ENCODE measurements around the gene RILP. TPM values are rescaled to one million over a fixed set of nuclear protein-coding genes. Genes with fewer than 3 reads are reported as not detected.

The RILP gene
- polyA plus RNA-seq, 1 donor = 9.0 TPM

- Histone ChIP-seq H3K9me3 (ENCODE audit: control insufficient read depth, low read depth, low read length) (peaks cover 3% of the 10 kb centered on the region), H3K4me1 (ENCODE audit: control insufficient read depth, insufficient read depth, low read length) (peaks cover 9% of the 10 kb centered on the region), H3K27ac (ENCODE audit: low read length) (no peak overlapping the region), H3K36me3 (ENCODE audit: control insufficient read depth, insufficient read depth, low read length) (peaks cover 2% of the 10 kb centered on the region), H3K27me3 (ENCODE audit: control insufficient read depth, insufficient read depth, low read length) (no peaks in the 10 kb centered on the region), H3K4me3 (ENCODE audit: low read length) (no peak overlapping the region)
- WGBS (ENCODE audit: insufficient coverage, low lambda C conversion rate) = no CpG with 5 or more reads among the region's 11 CpGs
- no peak for DNase-seq
Observed at GRCh38 chr17:1639549-1640180, 10.0 kb downstream of the RILP start.

DNA sequence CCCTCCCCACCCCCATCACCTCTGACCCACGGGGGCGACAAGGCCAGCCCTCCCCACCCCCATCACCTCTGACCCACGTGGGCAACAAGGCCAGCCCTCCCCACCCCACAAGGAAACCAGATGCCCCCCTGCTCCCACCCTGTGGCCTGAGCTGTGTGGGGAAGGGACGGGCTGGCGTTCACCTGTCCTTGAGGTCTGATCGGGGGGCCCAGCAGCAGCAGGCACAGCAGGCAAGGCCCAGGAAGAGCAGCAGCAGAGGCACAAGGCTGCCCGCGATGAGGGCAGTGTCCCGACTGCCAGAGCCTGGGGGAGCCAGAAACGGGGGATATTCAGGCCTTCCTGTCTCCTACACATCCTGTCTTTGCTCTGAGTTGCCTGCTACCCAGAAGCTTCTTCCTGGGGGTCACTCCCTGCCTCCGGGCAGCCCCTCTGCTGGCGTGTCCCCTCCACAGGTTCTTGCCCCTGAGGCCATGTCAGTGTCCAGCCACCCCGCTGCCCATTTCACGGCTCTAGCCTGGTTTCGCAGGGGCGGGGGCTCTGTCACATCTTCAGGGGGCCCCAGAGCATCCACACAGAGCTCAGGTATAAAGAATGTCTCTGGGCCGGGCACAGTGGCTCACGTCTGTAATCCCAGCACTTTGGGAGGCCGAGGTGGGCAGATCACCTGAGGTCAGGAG, 10.9 kb downstream of the RILP start:
- DNase-seq = no peak
- no peaks in the 10 kb centered on the region for H3K27me3 ChIP-seq (ENCODE audit: control insufficient read depth, insufficient read depth, low read length)
- peaks cover 3% of the 10 kb centered on the region for H3K9me3 ChIP-seq (ENCODE audit: control insufficient read depth, low read depth, low read length)
- no peaks in the 10 kb centered on the region for H3K4me1 ChIP-seq (ENCODE audit: control insufficient read depth, insufficient read depth, low read length)
- H3K36me3 ChIP-seq (ENCODE audit: control insufficient read depth, insufficient read depth, low read length) = peaks cover 2% of the 10 kb centered on the region
- H3K27ac ChIP-seq (ENCODE audit: low read length) = no peak overlapping the region
- no CpG with 5 or more reads among the region's 19 CpGs for WGBS (ENCODE audit: insufficient coverage, low lambda C conversion rate)
- H3K4me3 ChIP-seq (ENCODE audit: low read length) = no peak overlapping the region

GRCh38 chr17:1638171-1638590, 11.5 kb downstream of the RILP start:
- no peak overlapping the region for H3K27ac ChIP-seq (ENCODE audit: low read length)
- no peak for DNase-seq
- no peak overlapping the region for H3K4me3 ChIP-seq (ENCODE audit: low read length)
- WGBS (ENCODE audit: insufficient coverage, low lambda C conversion rate) = no CpG with 5 or more reads among the region's 17 CpGs
- no peaks in the 10 kb centered on the region for H3K27me3 ChIP-seq (ENCODE audit: control insufficient read depth, insufficient read depth, low read length)
- no peaks in the 10 kb centered on the region for H3K4me1 ChIP-seq (ENCODE audit: control insufficient read depth, insufficient read depth, low read length)
- H3K36me3 ChIP-seq (ENCODE audit: control insufficient read depth, insufficient read depth, low read length) = peaks cover 2% of the 10 kb centered on the region
- peaks cover 3% of the 10 kb centered on the region for H3K9me3 ChIP-seq (ENCODE audit: control insufficient read depth, low read depth, low read length)

- no peak for DNase-seq
- H3K36me3 ChIP-seq (ENCODE audit: control insufficient read depth, insufficient read depth, low read length) = peaks cover 2% of the 10 kb centered on the region
Observed at GRCh38 chr17:1636732-1637285, 12.9 kb downstream of the RILP start.

DNA sequence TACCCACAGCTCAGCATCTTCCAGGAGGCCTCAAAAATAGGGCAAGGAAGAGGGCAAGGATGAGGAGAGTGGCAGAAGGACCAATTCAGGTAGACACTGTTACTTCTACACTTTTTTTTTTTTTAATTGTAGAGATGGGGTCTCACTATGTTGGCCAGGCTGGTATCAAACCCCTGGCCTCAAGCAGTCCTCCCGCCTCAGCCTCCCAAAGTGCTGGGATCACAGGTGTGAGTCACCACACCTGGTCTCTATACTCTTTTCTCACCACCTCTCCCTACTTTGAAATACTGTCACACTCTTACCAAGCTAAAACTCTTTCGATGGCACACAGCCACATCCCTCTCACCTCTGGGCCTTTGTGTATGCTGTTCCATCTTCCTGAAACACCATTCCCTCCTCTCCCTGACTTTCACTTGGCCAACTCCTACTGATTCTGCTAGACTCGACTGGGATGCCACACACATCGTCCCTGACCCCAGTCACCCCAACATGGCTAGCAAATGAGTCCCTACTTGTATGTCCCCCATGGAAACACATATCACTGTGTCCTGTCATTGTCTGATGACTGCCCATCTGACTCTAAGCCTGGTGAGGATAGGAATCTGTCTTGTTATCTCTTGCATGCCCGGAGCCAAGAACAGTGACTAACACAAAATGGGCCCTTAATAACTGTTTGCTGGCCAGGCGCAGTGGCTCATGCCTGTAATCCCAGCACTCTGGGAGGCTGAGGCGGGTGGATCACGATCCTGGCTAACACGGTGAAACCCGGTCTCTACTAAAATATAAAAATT, 13.8 kb downstream of the RILP start:
- no CpG with 5 or more reads among the region's 10 CpGs for WGBS (ENCODE audit: insufficient coverage, low lambda C conversion rate)
- H3K27me3 ChIP-seq (ENCODE audit: control insufficient read depth, insufficient read depth, low read length) = no peaks in the 10 kb centered on the region
- H3K9me3 ChIP-seq (ENCODE audit: control insufficient read depth, low read depth, low read length) = peaks cover 3% of the 10 kb centered on the region
- H3K4me1 ChIP-seq (ENCODE audit: control insufficient read depth, insufficient read depth, low read length) = no peaks in the 10 kb centered on the region
- peaks cover 2% of the 10 kb centered on the region for H3K36me3 ChIP-seq (ENCODE audit: control insufficient read depth, insufficient read depth, low read length)
- H3K27ac ChIP-seq (ENCODE audit: low read length) = no peak overlapping the region
- DNase-seq = no peak
- H3K4me3 ChIP-seq (ENCODE audit: low read length) = no peak overlapping the region

More at GRCh38 chr17:1636732-1637285, 12.9 kb downstream of the RILP start:
- H3K27me3 ChIP-seq (ENCODE audit: control insufficient read depth, insufficient read depth, low read length) = no peaks in the 10 kb centered on the region
- WGBS (ENCODE audit: insufficient coverage, low lambda C conversion rate) = 0% methylated on average over 1 of the region's 15 CpGs
- H3K4me1 ChIP-seq (ENCODE audit: control insufficient read depth, insufficient read depth, low read length) = no peaks in the 10 kb centered on the region
- peaks cover 3% of the 10 kb centered on the region for H3K9me3 ChIP-seq (ENCODE audit: control insufficient read depth, low read depth, low read length)
- H3K27ac ChIP-seq (ENCODE audit: low read length) = no peak overlapping the region
- no peak overlapping the region for H3K4me3 ChIP-seq (ENCODE audit: low read length)

GRCh38 chr17:1634841-1635650, 14.6 kb downstream of the RILP start:
- Histone ChIP-seq H3K27ac (ENCODE audit: low read length) (no peak overlapping the region), H3K36me3 (ENCODE audit: control insufficient read depth, insufficient read depth, low read length) (peaks cover 2% of the 10 kb centered on the region), H3K9me3 (ENCODE audit: control insufficient read depth, low read depth, low read length) (peaks cover 3% of the 10 kb centered on the region), H3K27me3 (ENCODE audit: control insufficient read depth, insufficient read depth, low read length) (no peaks in the 10 kb centered on the region), H3K4me1 (ENCODE audit: control insufficient read depth, insufficient read depth, low read length) (peaks cover 2% of the 10 kb centered on the region), H3K4me3 (ENCODE audit: low read length) (no peak overlapping the region)
- no peak for DNase-seq
- no CpG with 5 or more reads among the region's 45 CpGs for WGBS (ENCODE audit: insufficient coverage, low lambda C conversion rate)

- no CpG with 5 or more reads among the region's 4 CpGs for WGBS (ENCODE audit: insufficient coverage, low lambda C conversion rate)
- H3K9me3 ChIP-seq (ENCODE audit: control insufficient read depth, low read depth, low read length) = peaks cover 3% of the 10 kb centered on the region
- peaks cover 5% of the 10 kb centered on the region for H3K27me3 ChIP-seq (ENCODE audit: control insufficient read depth, insufficient read depth, low read length)
- no peaks in the 10 kb centered on the region for H3K36me3 ChIP-seq (ENCODE audit: control insufficient read depth, insufficient read depth, low read length)
- no peak for DNase-seq
- peaks cover 20% of the 10 kb centered on the region for H3K4me1 ChIP-seq (ENCODE audit: control insufficient read depth, insufficient read depth, low read length)
- no peak overlapping the region for H3K4me3 ChIP-seq (ENCODE audit: low read length)
- H3K27ac ChIP-seq (ENCODE audit: low read length) = no peak overlapping the region
Observed at GRCh38 chr17:1630662-1631061, 19.0 kb downstream of the RILP start.

DNA sequence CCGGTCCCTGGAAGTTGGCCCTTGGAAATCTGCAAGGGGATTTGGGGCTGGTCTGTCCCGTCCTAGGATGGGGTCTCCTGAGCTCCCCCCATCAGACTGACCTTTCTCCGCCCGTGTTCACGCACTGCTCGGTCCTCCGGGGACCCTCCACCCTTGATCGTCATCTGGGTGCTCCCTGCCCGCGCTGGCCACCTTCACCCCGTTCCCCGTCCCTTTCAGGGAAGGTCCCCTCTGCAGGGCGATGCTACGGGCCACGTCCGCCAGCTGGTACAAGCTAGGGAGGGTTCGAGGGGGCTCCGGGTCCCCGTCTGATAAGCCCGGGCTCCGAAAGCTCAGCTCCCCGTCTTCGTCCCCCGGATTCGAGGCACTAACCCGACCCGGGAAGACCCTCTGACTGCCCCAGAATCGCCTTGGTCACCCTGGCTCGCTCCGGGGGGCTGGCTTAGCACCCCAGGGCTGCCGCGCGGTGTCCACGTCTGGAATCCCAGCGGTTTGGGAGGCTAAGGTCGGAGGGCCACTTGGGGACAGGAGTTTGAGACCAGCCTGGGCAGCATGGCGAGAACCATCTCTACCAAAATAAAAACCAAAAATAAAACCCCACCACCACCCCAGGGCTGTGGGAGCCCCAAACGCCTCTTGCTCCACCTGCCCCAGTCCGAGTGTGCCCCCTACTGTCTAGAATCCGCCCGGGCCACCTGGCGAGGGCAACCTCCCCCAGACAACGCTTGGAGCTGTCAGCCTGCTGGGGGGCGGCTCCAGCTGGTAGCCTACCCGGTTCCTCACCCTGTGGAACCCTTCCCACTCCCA, 20.0 kb downstream of the RILP start:
- peaks cover 4% of the 10 kb centered on the region for H3K36me3 ChIP-seq (ENCODE audit: control insufficient read depth, insufficient read depth, low read length)
- H3K4me3 ChIP-seq (ENCODE audit: low read length) = peak overlapping the region; percentile 96
- H3K4me1 ChIP-seq (ENCODE audit: control insufficient read depth, insufficient read depth, low read length) = peaks cover 30% of the 10 kb centered on the region
- peak overlapping the region; percentile 82 for H3K27ac ChIP-seq (ENCODE audit: low read length)
- peaks cover 5% of the 10 kb centered on the region for H3K27me3 ChIP-seq (ENCODE audit: control insufficient read depth, insufficient read depth, low read length)
- peak in 1 of 2 donors; percentile 66 for DNase-seq
- H3K9me3 ChIP-seq (ENCODE audit: control insufficient read depth, low read depth, low read length) = no peaks in the 10 kb centered on the region
- no CpG with 5 or more reads among the region's 45 CpGs for WGBS (ENCODE audit: insufficient coverage, low lambda C conversion rate)

DNA sequence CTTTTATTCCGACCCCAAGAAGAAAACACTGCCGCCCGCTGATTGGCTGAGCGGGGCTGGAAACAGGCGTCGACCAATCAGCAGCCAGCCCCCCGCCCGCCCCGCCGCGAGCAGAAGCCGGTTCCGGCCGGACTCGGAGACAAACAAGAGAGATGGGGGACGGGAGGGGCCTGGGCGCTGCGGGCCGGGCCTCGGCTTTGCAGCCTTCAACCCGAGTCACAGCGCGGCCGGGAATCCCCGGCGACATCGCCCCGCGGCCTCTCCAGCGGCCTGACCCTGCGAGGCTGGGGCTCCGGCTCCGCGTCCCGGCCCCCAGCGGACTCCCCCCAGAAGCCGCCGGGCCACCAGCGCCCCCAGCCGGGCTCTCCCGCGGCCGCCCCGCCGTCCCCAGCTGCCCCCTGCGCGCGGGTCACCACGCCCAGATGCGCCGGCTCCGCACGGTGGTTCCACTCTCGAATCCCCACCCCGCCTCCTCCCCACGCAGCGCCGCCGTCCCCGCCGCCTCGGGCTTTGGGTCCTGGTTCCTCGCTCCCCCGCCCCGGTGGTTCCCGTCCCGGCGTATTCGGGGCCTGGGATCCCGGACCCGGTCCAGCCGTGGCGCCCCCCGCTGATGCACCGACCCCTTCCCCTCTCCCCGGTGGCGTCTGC, 20.7 kb downstream of the RILP start:
- no CpG with 5 or more reads among the region's 77 CpGs for WGBS (ENCODE audit: insufficient coverage, low lambda C conversion rate)
- Histone ChIP-seq H3K9me3 (ENCODE audit: control insufficient read depth, low read depth, low read length) (no peaks in the 10 kb centered on the region), H3K4me1 (ENCODE audit: control insufficient read depth, insufficient read depth, low read length) (peaks cover 37% of the 10 kb centered on the region), H3K4me3 (ENCODE audit: low read length) (peak overlapping the region; percentile 96), H3K27ac (ENCODE audit: low read length) (peak overlapping the region; percentile 82), H3K27me3 (ENCODE audit: control insufficient read depth, insufficient read depth, low read length) (peaks cover 5% of the 10 kb centered on the region), H3K36me3 (ENCODE audit: control insufficient read depth, insufficient read depth, low read length) (peaks cover 7% of the 10 kb centered on the region)
- peak; percentile 94 to 98 for DNase-seq

Data from large intestine (tissue), 3 donors.